Stimulated activated CD8-positive, alpha-beta memory T cell treated with anti-CD3 and anti-CD28 coated beads, Interleukin-7, amount 100 ng/mL, for 48 hours (primary cell): ENCODE data around the gene STK32B.

ENCODE experiments used
- DNase-seq, 2 donors: peaks; one replicate each; pipeline ENCODE4 v3.0.0-alpha.2; 2020; ENCODE audit warnings: low read depth in 1 of 2; ENCODE audit errors: extremely low read depth in 1 of 2

STK32B gene

GRCh38 chr4:5029447-5029846 is 21.8 kb upstream of the STK32B start:
- DNase-seq, result no peak

DNA sequence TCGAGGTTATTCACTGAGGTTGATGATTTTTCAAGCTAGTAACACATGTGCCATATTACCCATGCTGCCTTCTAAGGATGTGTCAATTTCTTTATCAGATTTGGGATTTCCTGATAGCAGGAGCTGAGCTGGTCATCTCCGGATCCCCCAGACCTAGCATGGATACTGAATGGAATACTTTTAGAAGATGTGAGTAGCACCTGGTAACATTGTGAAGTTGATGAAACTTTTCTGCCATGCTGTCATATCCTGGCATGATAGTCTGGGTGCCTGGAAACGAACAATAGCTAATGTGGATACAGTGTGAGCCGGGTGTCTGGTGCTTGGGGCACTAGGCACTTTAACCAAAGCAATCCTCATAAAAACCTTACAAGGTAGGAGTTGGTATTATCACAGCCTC is 21.1 kb upstream of the STK32B start:
- no peak for DNase-seq

GRCh38 chr4:5030927-5031326 is 20.4 kb upstream of the STK32B start:
- no peak for DNase-seq

DNA sequence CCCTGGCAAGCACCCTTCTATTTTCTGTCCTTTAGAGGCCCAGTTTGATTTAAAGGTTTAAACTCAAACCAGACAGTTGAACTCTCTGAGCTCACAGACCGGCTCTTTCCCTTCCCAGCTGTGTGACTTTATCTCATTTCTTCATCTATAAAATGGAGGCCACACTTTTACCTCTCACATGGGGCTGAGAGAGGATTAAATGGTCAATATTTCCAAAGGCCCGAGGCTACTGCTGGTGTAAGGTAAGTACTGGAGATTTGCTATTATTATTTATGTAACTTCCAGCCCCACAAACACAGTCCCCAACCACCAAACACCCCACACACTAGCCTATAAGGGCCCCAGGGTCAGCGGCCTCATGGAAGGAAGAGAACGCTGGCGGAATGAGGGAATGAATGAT is 18.5 kb upstream of the STK32B start:
- DNase-seq, result no peak

GRCh38 chr4:5033281-5033841 is 17.9 kb upstream of the STK32B start:
- DNase-seq, result no peak

GRCh38 chr4:5034206-5034605 is 17.1 kb upstream of the STK32B start:
- no peak for DNase-seq

DNA sequence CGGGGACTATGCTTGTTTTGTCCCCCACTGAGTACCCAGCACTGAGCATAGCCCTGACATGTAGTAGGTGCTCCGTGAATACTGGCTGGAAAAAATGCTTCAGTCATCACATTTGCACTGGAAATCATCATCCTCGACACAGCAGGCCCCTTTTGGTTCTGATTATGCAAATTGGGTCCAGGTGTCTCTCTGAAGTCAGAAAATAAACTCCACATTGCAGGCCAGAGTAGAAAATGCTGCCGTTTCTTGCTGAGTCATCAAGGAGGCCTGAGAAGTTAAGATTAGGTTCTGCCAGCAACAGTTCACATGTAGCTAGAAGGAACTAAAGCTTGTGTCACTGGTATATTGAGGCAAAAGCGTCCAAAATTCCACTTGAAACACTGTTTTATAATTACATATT is 15.0 kb upstream of the STK32B start:
- no peak for DNase-seq

DNA sequence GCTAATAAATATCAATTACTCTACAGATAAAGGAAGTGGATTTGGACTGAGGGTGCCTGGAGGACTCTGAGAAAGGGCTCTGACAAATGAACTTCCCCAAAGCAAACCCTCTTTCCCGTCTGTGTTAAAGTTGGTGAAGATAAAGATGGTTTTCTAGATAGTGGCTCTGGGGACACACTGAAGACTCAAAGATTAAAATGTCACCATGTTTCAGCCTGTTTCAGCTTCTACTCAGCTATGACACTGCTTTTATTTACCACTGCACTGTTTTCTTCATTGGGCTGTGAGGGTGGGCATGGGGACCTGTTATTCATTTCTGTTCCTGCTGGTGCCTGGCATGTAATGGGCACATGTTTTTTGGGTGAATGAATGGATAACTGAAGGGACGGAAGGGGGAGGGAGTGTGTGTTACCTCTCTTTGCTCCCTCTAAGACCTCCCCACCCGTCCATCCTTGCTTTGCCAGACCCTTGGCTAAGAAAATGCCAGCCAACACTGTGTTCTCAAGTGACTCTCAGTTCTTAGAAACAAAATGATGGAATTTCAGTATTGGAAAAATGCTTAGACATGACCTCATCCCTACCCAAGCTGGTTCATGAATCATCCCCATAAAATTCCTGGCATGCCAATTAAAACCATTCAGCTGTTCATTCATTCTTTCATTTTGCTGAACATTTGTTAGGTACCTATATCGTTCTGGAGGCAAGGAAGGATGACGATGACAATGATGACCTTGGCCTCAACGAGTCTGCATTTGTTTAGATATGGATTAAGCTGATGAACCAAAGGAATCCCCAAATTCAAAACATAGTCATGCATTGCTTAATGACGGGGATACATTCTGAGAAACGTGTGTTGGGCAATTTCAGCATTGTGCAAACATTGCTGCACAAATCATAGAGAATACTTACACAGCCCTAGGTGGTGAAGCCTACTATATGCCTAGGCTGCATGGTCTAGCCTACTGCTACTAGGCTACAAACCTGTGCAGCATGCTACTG is 13.4 kb upstream of the STK32B start:
- DNase-seq, result no peak

DNA sequence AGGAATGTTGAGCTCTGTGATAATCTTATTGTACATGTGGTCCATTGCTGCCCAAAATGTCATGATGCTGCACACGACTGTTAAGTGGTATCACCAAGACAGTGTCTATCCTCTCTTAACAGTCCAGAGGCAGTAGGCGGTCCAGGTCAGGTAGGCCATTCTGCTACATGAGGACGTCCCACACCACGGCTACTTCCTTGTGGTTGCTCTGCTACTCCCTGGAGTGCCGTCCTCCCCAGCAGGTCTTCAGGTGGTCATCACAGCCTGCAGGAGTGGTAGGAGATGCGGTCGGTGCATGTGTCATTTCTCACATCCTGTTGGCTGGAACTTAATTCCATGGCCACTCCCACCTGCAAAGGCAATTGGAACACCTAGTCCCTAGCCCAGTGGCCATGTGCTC is 11.5 kb upstream of the STK32B start:
- DNase-seq, result no peak

DNA sequence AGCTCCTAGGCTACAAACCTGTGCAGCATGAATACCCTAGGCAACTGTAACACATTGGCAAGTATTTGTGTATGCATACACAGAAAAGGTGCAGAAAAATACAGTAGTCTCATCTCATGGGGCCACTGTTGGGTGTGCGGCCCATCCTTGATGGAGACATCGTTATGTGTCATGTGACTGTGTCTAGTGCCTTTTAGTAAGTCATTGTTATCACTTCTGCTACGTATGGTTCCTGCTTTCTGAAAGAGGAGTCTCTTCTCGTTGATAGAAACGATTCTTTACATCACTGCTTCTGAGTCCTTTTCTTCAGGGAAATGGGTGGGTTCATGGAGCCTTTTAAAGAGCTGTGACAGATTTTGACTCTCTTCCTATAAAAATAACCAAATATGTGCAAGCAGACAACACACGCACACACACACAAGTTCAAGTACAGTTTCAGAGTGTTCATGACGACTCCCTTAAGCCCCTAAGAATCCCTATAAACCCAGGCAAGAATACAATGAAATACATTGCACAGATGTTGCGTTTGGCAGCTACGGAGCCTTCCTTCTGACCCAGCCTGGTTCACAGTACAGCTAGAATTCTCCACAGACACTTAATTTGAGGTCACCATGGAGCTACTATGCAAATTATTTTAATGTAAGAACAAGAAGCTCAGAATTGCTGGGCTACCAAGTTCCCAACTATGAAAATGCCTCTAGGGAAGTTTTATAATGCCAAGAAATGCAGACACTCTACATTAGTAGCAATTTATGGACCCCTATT is 10.2 kb upstream of the STK32B start:
- no peak for DNase-seq

- no peak for DNase-seq
Measured at GRCh38 chr4:5041699-5042098, 9.6 kb upstream of the STK32B start.

DNA sequence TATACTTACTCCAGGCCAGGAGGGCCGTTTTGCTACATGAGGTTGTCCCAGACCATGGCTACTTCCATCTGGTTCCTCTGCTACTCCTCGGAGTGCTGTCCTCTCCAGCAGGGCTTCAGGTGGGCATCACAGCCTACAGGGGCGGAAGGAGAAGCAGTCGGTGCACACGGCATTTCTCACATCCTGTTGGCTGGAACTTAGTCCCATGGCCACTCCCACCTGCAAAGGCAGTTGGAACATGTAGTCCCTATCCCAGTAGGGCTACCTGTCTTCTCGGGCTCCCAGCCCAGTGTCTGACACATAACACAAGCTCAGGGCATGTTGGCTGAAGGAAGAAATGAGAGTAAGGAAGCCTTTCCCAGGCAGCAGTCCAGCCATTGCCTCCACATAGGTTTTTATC is 7.7 kb upstream of the STK32B start:
- DNase-seq, result no peak

DNA sequence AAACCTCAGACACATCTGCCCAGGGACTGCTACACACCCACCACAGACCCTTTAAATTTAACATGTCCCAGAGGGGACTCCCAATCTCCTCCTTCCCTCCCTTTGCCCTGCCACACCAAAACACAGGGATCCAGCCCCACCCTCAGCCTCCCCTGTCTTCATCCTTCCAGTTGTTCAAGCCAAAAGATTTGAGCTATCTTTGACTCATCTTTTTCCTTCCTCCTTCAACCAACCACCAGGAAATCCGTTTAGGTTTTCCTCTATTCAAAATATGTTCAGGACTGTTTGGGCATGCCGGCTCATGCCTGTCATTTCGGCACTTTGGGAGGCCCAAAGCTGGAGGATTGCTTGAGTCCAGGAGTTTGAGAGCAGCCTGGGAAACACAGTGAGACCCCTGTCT is 6.9 kb upstream of the STK32B start:
- no peak for DNase-seq

GRCh38 chr4:5045097-5045496 is 6.2 kb upstream of the STK32B start:
- no peak for DNase-seq

GRCh38 chr4:5048721-5049120 is 2.6 kb upstream of the STK32B start:
- no peak for DNase-seq

GRCh38 chr4:5050520-5051277 is 581 bp upstream of the STK32B start:
- peak in 1 of 2 donors; percentile 7 for DNase-seq

GRCh38 chr4:5052204-5052702 is 973 bp downstream of the STK32B start:
- no peak for DNase-seq

DNA sequence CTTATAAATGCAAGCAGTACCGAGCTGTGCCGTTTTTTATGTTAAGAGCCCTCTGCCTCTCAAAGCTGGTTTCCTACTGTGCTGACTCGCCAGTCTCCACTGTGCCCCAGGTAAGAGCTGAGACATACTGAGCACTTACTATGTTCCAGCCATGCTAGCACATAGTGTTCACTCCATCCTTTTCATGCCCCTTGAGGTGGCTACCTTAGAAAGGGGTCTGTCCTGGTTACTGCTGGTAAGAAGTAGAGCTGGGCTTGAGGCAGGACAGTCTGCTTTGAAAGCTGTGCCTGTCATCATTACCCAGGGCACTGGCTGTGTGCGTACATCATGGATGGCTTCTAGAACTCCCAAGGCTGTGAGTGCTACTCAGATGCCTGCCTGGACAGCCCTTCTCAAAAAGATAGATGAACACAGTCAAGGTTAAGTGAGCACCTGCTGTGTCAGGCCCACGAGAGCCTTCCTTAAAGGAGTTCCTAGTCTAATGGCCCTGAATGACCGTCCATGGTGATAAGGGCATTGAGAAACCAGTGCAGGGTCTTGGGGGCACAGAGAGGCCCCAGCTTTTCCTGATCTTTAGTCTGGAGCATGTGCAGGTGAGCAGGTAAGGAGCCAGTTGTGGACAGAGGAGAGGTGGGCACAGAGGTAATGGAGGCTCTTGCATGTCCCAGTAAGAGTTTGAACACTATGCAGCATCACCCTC is 1.6 kb downstream of the STK32B start:
- no peak for DNase-seq

DNA sequence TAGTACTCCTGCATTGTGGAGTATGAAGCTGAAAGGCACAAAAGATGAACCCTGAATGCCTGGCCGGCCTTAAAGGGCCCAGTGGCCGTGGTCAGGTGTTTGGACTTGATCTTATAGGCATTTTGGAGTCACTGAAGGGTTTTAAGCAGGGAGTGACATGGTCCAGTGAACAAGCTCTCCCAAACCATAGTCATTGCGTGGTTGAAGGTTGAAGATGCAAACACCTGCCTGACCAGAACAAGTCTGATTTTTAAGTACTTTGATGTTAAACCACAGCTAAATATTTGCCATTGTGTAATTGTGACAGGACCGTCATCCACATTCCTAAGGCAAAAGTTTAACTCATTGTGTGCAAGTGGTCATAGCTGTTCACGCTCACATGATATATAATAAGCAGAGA is 3.3 kb downstream of the STK32B start:
- no peak for DNase-seq

GRCh38 chr4:5055411-5055810 is 4.1 kb downstream of the STK32B start:
- DNase-seq, result no peak
